H1 (cell line): Measurements from ENCODE around the gene NRDE2. TPM values are rescaled to one million over a fixed set of nuclear protein-coding genes. Genes with fewer than 3 reads are reported as not detected.

ENCODE experiments used
- E2F6 ChIP-seq: IDR thresholded peaks from 2 replicates; pipeline ENCODE4 v1.6.1; 2012; ENCODE audit warnings: inconsistent platforms
- MAX ChIP-seq: IDR thresholded peaks from 2 replicates; pipeline ENCODE4 v1.6.1; 2012; ENCODE audit warnings: inconsistent platforms
- polyA plus RNA-seq, 7 experiments: library from polyadenylated mRNA; depleted of rRNA in 3 of 7; stranded (reverse) in 5 of 7; unstranded in 2 of 7; fragments of >200 nt in 5 of 7; fragments of 200-250 nt in 2 of 7; gene quantifications; 1 replicate in 5 of 7; 2 replicates in 1 of 7; 4 replicates in 1 of 7; pipeline versions ENCODE4 v1.2.1 to v1.2.3, GENCODE V29; 2011 to 2013; ENCODE audit warnings: missing spikeins in 2 of 7, mixed read lengths in 2 of 7
- total RNA-seq: library from RNA; stranded (reverse); fragmentation: NEBNext Ultra II Directional; extraction: Animal tissue kit (Norgen Biotek cat#: 25700); gene quantifications from 2 replicates; pipeline ENCODE4 v1.2.1, GENCODE V29; 2021

The NRDE2 gene
- total and polyA plus RNA-seq, 2 of the 8 experiments (the other 6 are each of a cell fraction or from before 2014, with no cell fraction given), result 4.9 to 12.1 TPM

DNA sequence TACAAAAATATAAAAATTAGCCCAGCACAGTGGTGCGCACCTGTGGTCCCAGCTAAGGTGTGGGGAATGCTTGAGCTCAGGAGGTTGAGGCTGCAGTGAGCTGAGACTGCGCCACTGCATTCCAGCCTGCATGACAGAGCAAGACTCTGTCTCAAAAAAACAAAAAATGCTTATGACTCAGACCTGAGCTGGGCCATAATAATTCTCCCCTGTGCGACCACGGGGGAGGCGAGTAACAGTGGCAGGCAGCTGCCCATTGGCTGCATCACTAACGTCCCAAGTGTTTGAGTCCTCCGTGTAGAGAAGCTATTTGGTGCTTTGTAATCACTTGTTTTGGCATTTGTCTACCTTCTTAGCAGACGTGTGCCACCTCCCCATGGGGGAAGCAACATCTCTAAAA lies 50.5 kb downstream of the NRDE2 start (continued):
- TF ChIP-seq E2F6 (no peak), MAX (no peak)
